CD4-positive, alpha-beta T cell (primary cell): Measurements from ENCODE around the gene LIPG. TPM values are rescaled to one million over a fixed set of nuclear protein-coding genes. Genes with fewer than 3 reads are reported as not detected.

Experiments used
- ATAC-seq: fragments of 200-7000 bp; cut with Tn5 transposase; one replicate; pipeline ENCODE4 v1.10.0; 2022; ENCODE audit warnings: mild to moderate bottlenecking; ENCODE audit not compliant: poor library complexity
- CTCF ChIA-PET: fragments of 350-600 bp; sonication (Branson Sonifier 250); formaldehyde crosslinking; loops from one replicate; lab custom pipeline; 2021; ENCODE audit warnings: antibody characterized with exemption, inconsistent platforms; lab: Charles Lee
- POLR2A ChIA-PET: fragments of 350-600 bp; sonication (Branson Sonifier 250); formaldehyde crosslinking; loops from one replicate; lab custom pipeline; 2021; ENCODE audit warnings: antibody characterized with exemption, inconsistent platforms; lab: Charles Lee
- DNase-seq, 14 experiments: peaks; one replicate each; pipeline ENCODE4 v3.0.0-alpha.2; 2013 to 2020; ENCODE audit warnings: mixed read lengths in 2 of 14
- H3K27ac ChIP-seq, 2 donors: one replicate each; pipeline versions ENCODE4 v1.5.1 to v1.7.0; 2013; ENCODE audit warnings: low read length in 2 of 2, low read depth in 1 of 2, mild to moderate bottlenecking in 1 of 2
- H3K27me3 ChIP-seq, 2 experiments: 1 replicate in 1 of 2; 2 replicates in 1 of 2; pipeline versions ENCODE4 v1.6.1 to v1.7.0; 2013; ENCODE audit warnings: low read length in 2 of 2, control low read depth in 1 of 2, mild to moderate bottlenecking in 1 of 2, moderate library complexity in 1 of 2; ENCODE audit not compliant: insufficient read depth in 2 of 2, control insufficient read depth in 1 of 2
- H3K36me3 ChIP-seq: one replicate; pipeline ENCODE4 v1.6.1; 2013; ENCODE audit warnings: low read length, control low read depth; ENCODE audit not compliant: insufficient read depth
- H3K4me1 ChIP-seq: one replicate; pipeline ENCODE4 v1.6.1; 2013; ENCODE audit warnings: low read length, control low read depth; ENCODE audit not compliant: insufficient read depth
- H3K4me3 ChIP-seq: one replicate; pipeline ENCODE4 v1.5.1; 2013; ENCODE audit warnings: mild to moderate bottlenecking, low read length, moderate library complexity
- H3K9me3 ChIP-seq, 2 experiments: 1 replicate in 1 of 2; 2 replicates in 1 of 2; pipeline versions ENCODE4 v1.6.1 to v1.7.0; 2013; ENCODE audit warnings: low read length in 2 of 2, mild to moderate bottlenecking in 2 of 2, control low read depth in 1 of 2, moderate library complexity in 1 of 2; ENCODE audit not compliant: control insufficient read depth in 1 of 2, insufficient read depth in 1 of 2
- H3K27ac Mint-ChIP-seq: one replicate; pipeline ENCODE4 v1.8.0; 2020; ENCODE audit warnings: mixed read lengths
- H3K27me3 Mint-ChIP-seq: one replicate; pipeline ENCODE4 v1.8.0; 2021; ENCODE audit warnings: mixed read lengths
- H3K36me3 Mint-ChIP-seq: one replicate; pipeline ENCODE4 v1.8.0; 2021; ENCODE audit warnings: low read depth, mixed read lengths
- H3K4me1 Mint-ChIP-seq: one replicate; pipeline ENCODE4 v1.8.0; 2021; ENCODE audit warnings: low read depth, mixed read lengths
- H3K4me3 Mint-ChIP-seq: one replicate; pipeline ENCODE4 v1.8.0; 2020; ENCODE audit warnings: mild to moderate bottlenecking, mixed read lengths
- H3K9me3 Mint-ChIP-seq: one replicate; pipeline ENCODE4 v1.8.0; 2020; ENCODE audit warnings: mixed read lengths
- intact Hi-C, 2 experiments: fragments of 100-400 bp; cut with DNase I in 1 of 2; cut with micrococcal nuclease in 1 of 2; formaldehyde crosslinking; loops; one replicate each; pipeline versions ENCODE4 v1.15.1 to v1.9.0; 2023 to 2025; cut with DNase I, micrococcal nuclease
- total RNA-seq, 174 experiments: library from RNA in 2 of 174; stranded (reverse) in 2 of 174; gene quantifications; one replicate each; pipeline ENCODE4 v1.2.3 and lab custom pipeline; 2021 to 2026
- TF ChIP-seq, protein P1 (sequence below): fragments of 200-600 bp; IDR thresholded peaks from one replicate; pipeline ENCODE4 v1.8.0; 2022; ENCODE audit warnings: antibody characterized with exemption, mild to moderate bottlenecking

The LIPG gene
- total RNA-seq, 2 experiments from 2014 or later, result not detected

DNA sequence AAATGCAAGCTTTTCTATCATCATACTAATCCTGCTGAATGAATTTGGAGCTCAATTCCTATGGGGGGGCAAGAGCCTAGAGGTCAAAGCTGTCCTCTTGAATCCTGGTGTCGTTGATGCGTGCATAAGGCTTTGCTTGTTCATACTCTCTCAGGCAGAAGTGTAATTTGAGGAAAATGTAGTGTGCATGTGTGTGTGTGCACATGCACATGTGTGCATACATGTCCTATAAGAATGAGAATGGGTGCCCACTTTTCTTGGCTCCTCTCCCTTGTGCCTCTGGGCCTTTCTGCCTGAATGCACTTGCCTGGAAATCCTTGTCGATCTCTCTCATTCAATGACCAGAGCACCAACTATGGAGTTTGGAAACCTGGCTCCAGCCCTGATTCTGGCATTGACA lies 46.3 kb upstream of the LIPG start:
- ChIA-PET POLR2A (no interaction called here), CTCF (no interaction called here)
- TF ChIP-seq, protein P1, sequence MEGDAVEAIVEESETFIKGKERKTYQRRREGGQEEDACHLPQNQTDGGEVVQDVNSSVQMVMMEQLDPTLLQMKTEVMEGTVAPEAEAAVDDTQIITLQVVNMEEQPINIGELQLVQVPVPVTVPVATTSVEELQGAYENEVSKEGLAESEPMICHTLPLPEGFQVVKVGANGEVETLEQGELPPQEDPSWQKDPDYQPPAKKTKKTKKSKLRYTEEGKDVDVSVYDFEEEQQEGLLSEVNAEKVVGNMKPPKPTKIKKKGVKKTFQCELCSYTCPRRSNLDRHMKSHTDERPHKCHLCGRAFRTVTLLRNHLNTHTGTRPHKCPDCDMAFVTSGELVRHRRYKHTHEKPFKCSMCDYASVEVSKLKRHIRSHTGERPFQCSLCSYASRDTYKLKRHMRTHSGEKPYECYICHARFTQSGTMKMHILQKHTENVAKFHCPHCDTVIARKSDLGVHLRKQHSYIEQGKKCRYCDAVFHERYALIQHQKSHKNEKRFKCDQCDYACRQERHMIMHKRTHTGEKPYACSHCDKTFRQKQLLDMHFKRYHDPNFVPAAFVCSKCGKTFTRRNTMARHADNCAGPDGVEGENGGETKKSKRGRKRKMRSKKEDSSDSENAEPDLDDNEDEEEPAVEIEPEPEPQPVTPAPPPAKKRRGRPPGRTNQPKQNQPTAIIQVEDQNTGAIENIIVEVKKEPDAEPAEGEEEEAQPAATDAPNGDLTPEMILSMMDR, result no peak
- ATAC-seq (no peak), DNase-seq (no peak)
- intact Hi-C loops, result loop anchor here in 1 of 2 experiments (2.0 to 10.0 kb wide), 2 partner anchors 841 to 849 kb away; no protein-coding TSS in a partner anchor
- H3K27ac Mint-ChIP-seq, result no peak overlapping the region
- no peak overlapping the region for H3K4me3 Mint-ChIP-seq
- H3K36me3 ChIP-seq, result no peaks in the 10 kb centered on the region
- no peaks in the 10 kb centered on the region for H3K9me3 Mint-ChIP-seq
- H3K27me3 Mint-ChIP-seq, result peaks cover 3% of the 10 kb centered on the region
- H3K4me1 Mint-ChIP-seq, result no peaks in the 10 kb centered on the region
- H3K27ac ChIP-seq, result no peak overlapping the region
- no peaks in the 10 kb centered on the region for H3K36me3 Mint-ChIP-seq
- no peaks in the 10 kb centered on the region for H3K9me3 ChIP-seq
- H3K4me3 ChIP-seq, result no peak overlapping the region
- H3K27me3 ChIP-seq, result no peaks in the 10 kb centered on the region
- H3K4me1 ChIP-seq, result peaks cover 3% of the 10 kb centered on the region

GRCh38 chr18:49517483-49517882 lies 44.4 kb upstream of the LIPG start:
- ChIA-PET POLR2A (no interaction called here), CTCF (interaction anchor here (1.1 kb wide), 1 partner anchor 8 kb away, joined by 3 read pairs; no protein-coding TSS in a partner anchor)
- Histone ChIP-seq H3K4me1 (no peaks in the 10 kb centered on the region), H3K36me3 (no peaks in the 10 kb centered on the region), H3K27me3 (no peaks in the 10 kb centered on the region), H3K4me3 (no peak overlapping the region), H3K9me3 (no peaks in the 10 kb centered on the region), H3K27ac (no peak overlapping the region)
- TF ChIP-seq, protein P1, result no peak
- Mint-ChIP-seq H3K36me3 (no peaks in the 10 kb centered on the region), H3K27me3 (no peaks in the 10 kb centered on the region), H3K9me3 (no peaks in the 10 kb centered on the region), H3K4me3 (no peak overlapping the region), H3K4me1 (no peaks in the 10 kb centered on the region), H3K27ac (no peak overlapping the region)
- no peak for DNase-seq
- no peak for ATAC-seq
- intact Hi-C loops, result loop anchor here in 1 of 2 experiments (10.0 kb wide), 1 partner anchor 843 kb away; no protein-coding TSS in a partner anchor

DNA sequence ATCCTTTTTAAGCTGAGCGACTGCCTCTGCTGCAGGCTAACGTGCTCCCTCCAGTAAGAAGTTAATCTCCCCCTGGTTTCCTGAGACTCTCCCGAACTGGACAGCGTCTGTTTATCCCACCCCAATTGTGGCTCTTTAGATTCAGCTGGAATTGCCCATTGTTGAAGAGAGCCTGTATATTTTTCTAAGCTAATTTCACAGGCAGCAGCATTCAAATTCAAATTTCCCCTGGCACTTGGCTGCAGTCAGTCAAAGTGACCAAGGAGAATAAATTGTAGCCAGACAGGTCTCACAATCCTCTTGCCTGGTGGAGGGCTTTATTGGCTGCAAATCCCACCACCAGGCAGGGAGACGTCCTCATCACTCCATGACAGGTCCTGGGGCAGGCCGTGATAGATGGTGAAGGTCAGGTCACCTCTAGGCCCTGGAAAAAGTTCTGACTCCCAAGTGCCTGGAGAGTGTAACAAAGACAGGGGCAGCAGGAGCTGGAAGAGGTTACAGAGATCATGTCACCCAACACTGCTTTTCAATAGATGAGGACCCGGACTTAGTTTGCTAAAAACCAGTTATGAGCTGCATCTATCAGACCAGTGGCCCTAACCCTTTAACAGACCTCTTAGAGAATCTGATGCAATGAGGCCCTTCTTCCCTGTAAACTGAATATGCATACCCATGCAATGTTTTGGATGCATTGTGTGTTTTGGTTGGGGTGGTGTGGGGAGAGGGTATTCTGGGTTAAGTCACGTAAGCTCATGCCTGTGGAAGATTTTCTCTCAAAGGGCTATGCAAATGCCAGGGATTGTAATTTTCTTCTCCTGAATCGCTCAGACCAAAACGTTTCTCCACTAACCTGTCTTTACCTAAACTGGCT lies 42.5 kb upstream of the LIPG start:
- Mint-ChIP-seq H3K27ac (no peak overlapping the region), H3K36me3 (no peaks in the 10 kb centered on the region), H3K9me3 (no peaks in the 10 kb centered on the region), H3K4me3 (no peak overlapping the region), H3K4me1 (no peaks in the 10 kb centered on the region), H3K27me3 (no peaks in the 10 kb centered on the region)
- ChIA-PET POLR2A (no interaction called here), CTCF (interaction anchor here (1.2 kb wide), 1 partner anchor 19 kb away, joined by 4 read pairs; no protein-coding TSS in a partner anchor)
- intact Hi-C loops, result loop anchor here in 1 of 2 experiments (10.0 kb wide), 1 partner anchor 845 kb away; no protein-coding TSS in a partner anchor
- Histone ChIP-seq H3K27ac (no peak overlapping the region), H3K4me3 (no peak overlapping the region), H3K4me1 (no peaks in the 10 kb centered on the region), H3K36me3 (no peaks in the 10 kb centered on the region), H3K27me3 (no peaks in the 10 kb centered on the region), H3K9me3 (no peaks in the 10 kb centered on the region)
- TF ChIP-seq, protein P1, result no peak
- no peak for ATAC-seq
- DNase-seq, result no peak
